IPS-20b (cell line): ENCODE measurements around the gene EBLN2.
"Not testable (repeated sequence)": the region's sequence is repeated elsewhere in the genome, so short reads cannot be mapped to it uniquely, and the experiment has no call there.

ENCODE experiments used
- H3K27ac ChIP-seq: one replicate; pipeline ENCODE4 v1.5.1; 2013; ENCODE audit warnings: low read length
- H3K27me3 ChIP-seq: 2 replicates; pipeline ENCODE4 v1.6.1; 2013; ENCODE audit warnings: mild to moderate bottlenecking, low read length, inconsistent platforms; ENCODE audit not compliant: insufficient read depth
- H3K36me3 ChIP-seq: 2 replicates; pipeline ENCODE4 v1.6.1; 2013; ENCODE audit warnings: low read depth, mild to moderate bottlenecking, inconsistent platforms, low read length, moderate library complexity; ENCODE audit not compliant: insufficient read depth
- H3K4me1 ChIP-seq: 2 replicates; pipeline ENCODE4 v1.6.1; 2013; ENCODE audit warnings: mild to moderate bottlenecking, control low read depth, inconsistent platforms, low read length, moderate library complexity; ENCODE audit not compliant: insufficient read depth
- H3K4me3 ChIP-seq: 2 replicates; pipeline ENCODE4 v1.5.1; 2013; ENCODE audit warnings: mild to moderate bottlenecking, low read length, inconsistent platforms
- H3K9ac ChIP-seq: 2 replicates; pipeline ENCODE4 v1.6.1; 2013; ENCODE audit warnings: low read depth, mild to moderate bottlenecking, inconsistent platforms, low read length, moderate library complexity
- H3K9me3 ChIP-seq: 2 replicates; pipeline ENCODE4 v1.6.1; 2013; ENCODE audit warnings: mild to moderate bottlenecking, low read depth, low read length, inconsistent platforms; ENCODE audit not compliant: insufficient read depth

Gene EBLN2

GRCh38 chr3:73036694-73037591 lies 24.5 kb upstream of the EBLN2 start:
- Histone ChIP-seq H3K9me3 (no peaks in the 10 kb centered on the region), H3K27me3 (no peaks in the 10 kb centered on the region), H3K9ac (no peak overlapping the region), H3K4me3 (no peak overlapping the region), H3K36me3 (no peaks in the 10 kb centered on the region), H3K27ac (no peak overlapping the region), H3K4me1 (peaks cover 12% of the 10 kb centered on the region)

DNA sequence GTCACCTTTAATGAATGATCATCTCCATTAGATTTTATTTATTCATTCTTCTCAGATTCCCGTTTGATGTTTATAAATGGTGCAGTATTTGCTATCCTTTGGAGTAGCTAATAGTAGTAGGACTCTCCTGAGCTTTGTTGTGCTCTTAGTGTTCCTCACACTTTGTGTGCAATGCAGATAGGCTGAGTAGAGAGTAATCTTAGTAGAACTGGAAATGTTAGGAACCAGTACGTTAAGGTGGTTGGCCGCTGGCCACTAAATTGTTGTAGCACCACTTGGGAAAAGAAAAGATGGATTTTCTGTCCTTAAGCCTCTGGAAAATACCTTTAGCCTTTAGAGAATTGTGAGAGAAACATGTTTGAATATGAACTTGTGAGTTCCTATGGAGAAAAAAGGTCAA lies 19.9 kb upstream of the EBLN2 start:
- no peaks in the 10 kb centered on the region for H3K36me3 ChIP-seq
- peaks cover 43% of the 10 kb centered on the region for H3K4me1 ChIP-seq
- no peak overlapping the region for H3K4me3 ChIP-seq
- no peak overlapping the region for H3K9ac ChIP-seq
- H3K9me3 ChIP-seq: no peaks in the 10 kb centered on the region
- H3K27ac ChIP-seq: no peak overlapping the region
- H3K27me3 ChIP-seq: no peaks in the 10 kb centered on the region

- no peaks in the 10 kb centered on the region for H3K9me3 ChIP-seq
- no peaks in the 10 kb centered on the region for H3K27me3 ChIP-seq
- H3K9ac ChIP-seq: no peak overlapping the region
- peaks cover 11% of the 10 kb centered on the region; the same call in 1 of the 2 replicates for H3K36me3 ChIP-seq
- H3K4me1 ChIP-seq: peaks cover 41% of the 10 kb centered on the region
- H3K4me3 ChIP-seq: no peak overlapping the region
- H3K27ac ChIP-seq: no peak overlapping the region
These were observed 18.0 kb upstream of the EBLN2 start for GRCh38 chr3:73043414-73043813.

- Histone ChIP-seq H3K36me3 (peaks cover 25% of the 10 kb centered on the region), H3K9me3 (no peaks in the 10 kb centered on the region), H3K4me3 (no peak overlapping the region), H3K27ac (no peak overlapping the region), H3K4me1 (peaks cover 41% of the 10 kb centered on the region), H3K9ac (no peak overlapping the region), H3K27me3 (no peaks in the 10 kb centered on the region)
These were observed 16.1 kb upstream of the EBLN2 start for GRCh38 chr3:73045391-73045790.

GRCh38 chr3:73046195-73046594 lies 15.3 kb upstream of the EBLN2 start:
- Histone ChIP-seq H3K9me3 (no peaks in the 10 kb centered on the region), H3K36me3 (peaks cover 30% of the 10 kb centered on the region), H3K27me3 (no peaks in the 10 kb centered on the region), H3K9ac (no peak overlapping the region), H3K4me1 (peaks cover 39% of the 10 kb centered on the region), H3K27ac (no peak overlapping the region), H3K4me3 (no peak overlapping the region)

DNA sequence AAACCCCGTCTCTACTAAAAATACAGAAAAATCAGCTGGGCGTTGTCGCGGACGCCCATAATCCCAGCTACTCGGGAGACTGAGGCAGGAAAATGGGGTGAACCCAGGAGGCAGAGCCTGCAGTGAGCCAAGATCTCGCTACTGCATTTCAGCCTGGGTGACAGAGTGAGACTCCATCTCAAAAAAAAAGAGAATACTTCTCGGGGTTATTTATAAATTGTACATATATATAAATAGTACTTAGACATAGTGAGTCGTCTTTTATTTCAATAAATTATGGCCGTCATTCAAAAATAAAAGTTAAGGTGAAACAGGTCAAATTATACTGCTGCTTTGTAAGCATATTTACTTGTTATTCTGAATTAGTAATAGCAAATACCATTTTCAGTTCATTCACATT lies 12.1 kb upstream of the EBLN2 start:
- Histone ChIP-seq H3K27ac (no peak overlapping the region), H3K27me3 (no peaks in the 10 kb centered on the region), H3K9ac (no peak overlapping the region), H3K9me3 (no peaks in the 10 kb centered on the region), H3K36me3 (peaks cover 30% of the 10 kb centered on the region), H3K4me3 (no peak overlapping the region), H3K4me1 (peaks cover 21% of the 10 kb centered on the region)

- H3K4me1 ChIP-seq: no peaks in the 10 kb centered on the region
- no peaks in the 10 kb centered on the region for H3K27me3 ChIP-seq
- peaks cover 34% of the 10 kb centered on the region for H3K36me3 ChIP-seq
- H3K9me3 ChIP-seq: no peaks in the 10 kb centered on the region
- no peak overlapping the region for H3K27ac ChIP-seq
- H3K4me3 ChIP-seq: no peak overlapping the region
- H3K9ac ChIP-seq: no peak overlapping the region
These were observed 8.6 kb upstream of the EBLN2 start for GRCh38 chr3:73052857-73053256.

DNA sequence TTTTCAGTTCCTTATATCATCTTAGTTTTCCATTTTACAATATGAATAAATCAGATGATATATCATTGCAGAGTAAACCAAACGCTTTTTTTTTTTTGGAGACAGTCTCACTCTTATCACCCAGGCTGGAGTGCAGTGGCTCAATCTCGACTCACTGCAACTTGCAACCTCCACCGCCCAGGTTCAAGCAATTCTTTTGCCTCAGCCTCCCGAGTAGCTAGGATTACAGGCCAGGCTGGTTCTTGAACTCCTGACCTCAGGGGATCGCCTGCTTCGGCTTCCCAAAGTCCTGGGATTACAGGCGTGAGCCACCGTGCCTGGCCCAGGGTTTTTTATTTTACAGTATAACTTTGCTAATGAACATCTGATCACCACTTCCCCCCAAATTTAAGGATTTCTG lies 5.9 kb upstream of the EBLN2 start:
- no peak overlapping the region for H3K4me3 ChIP-seq
- H3K36me3 ChIP-seq: peaks cover 30% of the 10 kb centered on the region
- no peak overlapping the region for H3K9ac ChIP-seq
- no peaks in the 10 kb centered on the region for H3K4me1 ChIP-seq
- no peak overlapping the region for H3K27ac ChIP-seq
- no peaks in the 10 kb centered on the region for H3K9me3 ChIP-seq
- no peaks in the 10 kb centered on the region for H3K27me3 ChIP-seq

GRCh38 chr3:73056014-73056844 lies 5.2 kb upstream of the EBLN2 start:
- Histone ChIP-seq H3K27ac (no peak overlapping the region), H3K9ac (no peak overlapping the region), H3K36me3 (peaks cover 31% of the 10 kb centered on the region)

GRCh38 chr3:73056845-73057150 lies 4.7 kb upstream of the EBLN2 start:
- Histone ChIP-seq H3K36me3 (peaks cover 37% of the 10 kb centered on the region), H3K9me3 (no peaks in the 10 kb centered on the region), H3K4me3 (no peak overlapping the region), H3K27ac (no peak overlapping the region), H3K27me3 (no peaks in the 10 kb centered on the region), H3K4me1 (no peaks in the 10 kb centered on the region), H3K9ac (no peak overlapping the region)

More at GRCh38 chr3:73056014-73056844, 5.2 kb upstream of the EBLN2 start:
- H3K27me3 ChIP-seq: no peaks in the 10 kb centered on the region
- H3K4me3 ChIP-seq: no peak overlapping the region
- no peaks in the 10 kb centered on the region for H3K9me3 ChIP-seq
- no peaks in the 10 kb centered on the region for H3K4me1 ChIP-seq

GRCh38 chr3:73060302-73060723 lies 1.1 kb upstream of the EBLN2 start:
- Histone ChIP-seq H3K9ac (no peak overlapping the region), H3K4me3 (no peak overlapping the region), H3K4me1 (no peaks in the 10 kb centered on the region), H3K27me3 (no peaks in the 10 kb centered on the region), H3K36me3 (peaks cover 70% of the 10 kb centered on the region), H3K27ac (no peak overlapping the region), H3K9me3 (no peaks in the 10 kb centered on the region)

DNA sequence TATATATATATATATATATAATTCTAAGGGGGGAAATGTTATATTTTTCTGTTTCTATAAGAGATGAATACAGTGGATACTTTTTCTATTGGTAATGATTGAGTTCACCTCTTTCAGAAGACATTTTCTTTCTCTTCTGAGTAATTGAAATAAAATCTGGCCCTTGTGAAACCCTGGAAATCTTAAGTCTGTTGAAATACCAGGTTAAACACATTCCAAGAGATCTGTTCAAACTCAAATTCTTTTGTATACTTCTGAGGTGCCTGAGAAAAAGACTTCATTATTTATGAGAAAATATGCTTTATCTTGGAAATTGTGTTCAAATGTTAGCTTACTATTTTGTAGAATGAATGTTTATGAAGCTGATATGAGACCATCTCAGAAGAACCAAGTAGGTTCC lies 4.8 kb downstream of the EBLN2 start:
- not testable (repeated sequence) for H3K9ac ChIP-seq, H3K9me3 ChIP-seq
- peaks cover 64% of the 10 kb centered on the region for H3K36me3 ChIP-seq

More for the DNA sequence above, 4.8 kb downstream of the EBLN2 start:
- H3K4me1 ChIP-seq: peaks cover 10% of the 10 kb centered on the region
- not testable (repeated sequence) for H3K27me3 ChIP-seq, H3K27ac ChIP-seq, H3K4me3 ChIP-seq
